A549 (cell line): ENCODE measurements around the gene TNIK. TPM values are rescaled to one million over a fixed set of nuclear protein-coding genes. Genes with fewer than 3 reads are reported as not detected.

Source experiments
- ATAC-seq, 2 experiments: fragments of 200-7000 bp in 1 of 2; fragments of >200 bp in 1 of 2; cut with Nextera tagmentation in 1 of 2; cut with Tn5 transposase in 1 of 2; 3 replicates each; pipeline versions ENCODE4 v1.8.0 to v1.9.1; 2018 to 2020; ENCODE audit warnings: mild to moderate bottlenecking in 1 of 2, moderate library complexity in 1 of 2
- CTCF ChIA-PET: fragments of 300-600 bp; sonication (Branson Sonifier 250); formaldehyde crosslinking; extraction: SDS; loops from one replicate; lab custom pipeline; 2021; ENCODE audit warnings: antibody characterized with exemption, inconsistent platforms; lab: Yijun Ruan, JAX
- POLR2A ChIA-PET: fragments of 350-600 bp; formaldehyde crosslinking; extraction: SDS; loops from one replicate; lab custom pipeline; 2021; ENCODE audit warnings: antibody characterized with exemption, inconsistent platforms; lab: Yijun Ruan, JAX
- DNase-seq, 2 experiments: peaks; one replicate each; pipeline versions ENCODE4 v3.0.0 to v3.0.0-alpha.2; 2011 to 2016; ENCODE audit warnings: low read depth in 1 of 2, low spot score in 1 of 2
- FAIRE-seq: peaks from 2 replicates; lab custom pipeline; 2011; peaks lifted over from hg19 to GRCh38; lab: Jason Lieb, UNC
- H3K27ac ChIP-seq, 2 experiments: fragments of >200 bp; sonication (Bioruptor Twin); formaldehyde crosslinking; 3 replicates each; pipeline ENCODE4 v1.5.1; 2016 to 2017
- H3K4me1 ChIP-seq: fragments of >200 bp; sonication (Bioruptor Twin); formaldehyde crosslinking; 3 replicates; pipeline ENCODE4 v1.6.1; 2016
- H3K4me2 ChIP-seq: fragments of >200 bp; sonication (Bioruptor Twin); formaldehyde crosslinking; 3 replicates; pipeline ENCODE4 v1.6.1; 2016
- H3K4me3 ChIP-seq: fragments of >200 bp; sonication (Bioruptor Twin); formaldehyde crosslinking; 3 replicates; pipeline ENCODE4 v1.5.1; 2016
- H3K9me3 ChIP-seq: fragments of >200 bp; sonication (Bioruptor Twin); formaldehyde crosslinking; 3 replicates; pipeline ENCODE4 v1.6.1; 2016
- CBX2 ChIP-seq: fragments of 200-600 bp; sonication (generic); IDR thresholded peaks from 2 replicates; pipeline ENCODE4 v1.6.1; 2016; ENCODE audit warnings: low read depth, mild to moderate bottlenecking, borderline replicate concordance
- ESRRA ChIP-seq: fragments of 150-350 bp; IDR thresholded peaks from 2 replicates; pipeline ENCODE4 v1.6.1; 2014; ENCODE audit warnings: mild to moderate bottlenecking, low read length, borderline replicate concordance
- FOSL2 ChIP-seq, 2 experiments: fragments of 450-650 bp in 1 of 2; fragments of >200 bp in 1 of 2; sonication (Bioruptor Twin) in 1 of 2; formaldehyde crosslinking; IDR thresholded peaks; 2 replicates each; pipeline versions ENCODE4 v1.5.0 to v1.6.1; 2016 to 2020; ENCODE audit warnings: mild to moderate bottlenecking in 1 of 2, moderate library complexity in 1 of 2
- POLR2AphosphoS2 ChIP-seq: conservative IDR thresholded peaks from 2 replicates; pipeline ENCODE4 v1.6.1; 2012; ENCODE audit warnings: low read length, improper control_type of control experiment, inconsistent platforms
- SREBF2 ChIP-seq: fragments of 450-650 bp; IDR thresholded peaks from 2 replicates; pipeline ENCODE4 v1.6.1; 2014; ENCODE audit warnings: mild to moderate bottlenecking, moderate library complexity
- ZC3H11A ChIP-seq: fragments of 450-650 bp; IDR thresholded peaks from 2 replicates; pipeline ENCODE4 v1.6.1; 2014; ENCODE audit warnings: antibody characterized with exemption, mild to moderate bottlenecking
- WGBS: methylation state at CpG from one replicate; pipeline ENCODE4 v1.1.6; 2017; ENCODE audit errors: missing lambda C conversion rate; 5-methylcytosine and 5-hydroxymethylcytosine counted together
- polyA plus RNA-seq, 4 experiments: library from polyadenylated mRNA; depleted of rRNA in 3 of 4; stranded (reverse); fragments of >200 nt; fragmentation: RNase III in 1 of 4; extraction: RNeasy Plus Mini Kit Qiagen cat#74134 plus additional on column Dnase treatment in 1 of 4; gene quantifications; 2 replicates in 3 of 4; 3 replicates in 1 of 4; pipeline ENCODE4 v1.2.3, GENCODE V29; 2011 to 2017
- TF ChIP-seq, protein P1 (sequence below): fragments of 200-600 bp; sonication (generic); IDR thresholded peaks from 2 replicates; pipeline ENCODE4 v1.6.1; 2016; ENCODE audit warnings: antibody characterized with exemption, mild to moderate bottlenecking, moderate library complexity
- TF ChIP-seq, protein P2 (sequence below): fragments of 150-350 bp; IDR thresholded peaks from 2 replicates; pipeline ENCODE4 v1.6.1; 2014; ENCODE audit warnings: low read depth, mild to moderate bottlenecking, low read length
- TF ChIP-seq, protein P3 (sequence below): fragments of >200 bp; sonication (Bioruptor Twin); formaldehyde crosslinking; IDR thresholded peaks from 3 replicates; pipeline ENCODE4 v1.5.1; 2016

Gene TNIK
- polyA plus RNA-seq, 2 of the 4 experiments (the other 2 are of a cell fraction), result 1.6 to 1.8 TPM

DNA sequence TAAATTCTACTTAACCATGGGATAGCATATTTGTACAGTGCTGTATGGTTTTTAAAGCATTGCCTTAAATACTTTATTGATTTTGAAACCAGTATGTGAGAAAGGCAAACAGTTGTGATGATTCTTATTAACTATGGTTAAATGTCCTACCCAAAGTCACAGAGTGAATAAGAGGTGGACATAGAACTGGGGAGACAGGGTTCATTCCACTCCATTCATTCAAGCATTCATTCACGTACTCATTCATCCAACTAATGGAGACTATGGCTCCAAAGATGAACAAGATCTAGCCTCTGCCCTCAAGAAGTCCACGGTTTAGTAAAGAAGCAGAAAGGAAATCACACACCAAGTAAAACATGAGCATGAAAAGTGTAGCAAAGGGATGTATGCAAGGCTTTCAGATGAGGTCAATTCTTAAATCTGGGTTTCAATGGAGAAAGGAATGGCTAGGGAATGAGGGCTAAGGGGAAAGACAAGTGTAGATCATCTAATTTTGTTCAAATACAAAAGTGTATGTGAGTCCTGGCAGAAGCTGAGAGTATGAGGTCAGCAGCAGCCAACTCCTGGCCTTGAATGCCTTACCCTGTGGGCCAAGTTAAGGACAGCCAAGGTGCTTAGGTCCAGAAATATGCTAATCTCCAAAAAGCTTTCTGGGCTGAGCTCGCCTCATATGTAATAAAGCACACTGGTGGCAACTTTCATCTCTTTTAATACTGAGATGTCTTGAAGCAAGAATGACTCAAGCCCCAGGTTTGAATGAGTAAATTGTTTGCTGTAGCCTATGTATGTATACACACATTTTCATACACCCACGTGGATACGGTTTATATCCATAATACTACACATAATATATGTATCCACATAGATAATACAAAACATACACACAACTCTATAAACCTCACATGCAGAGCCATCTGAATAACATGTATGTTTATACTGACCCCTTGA, 4.3 kb downstream of the TNIK start (continued):
- TF ChIP-seq, protein P1, sequence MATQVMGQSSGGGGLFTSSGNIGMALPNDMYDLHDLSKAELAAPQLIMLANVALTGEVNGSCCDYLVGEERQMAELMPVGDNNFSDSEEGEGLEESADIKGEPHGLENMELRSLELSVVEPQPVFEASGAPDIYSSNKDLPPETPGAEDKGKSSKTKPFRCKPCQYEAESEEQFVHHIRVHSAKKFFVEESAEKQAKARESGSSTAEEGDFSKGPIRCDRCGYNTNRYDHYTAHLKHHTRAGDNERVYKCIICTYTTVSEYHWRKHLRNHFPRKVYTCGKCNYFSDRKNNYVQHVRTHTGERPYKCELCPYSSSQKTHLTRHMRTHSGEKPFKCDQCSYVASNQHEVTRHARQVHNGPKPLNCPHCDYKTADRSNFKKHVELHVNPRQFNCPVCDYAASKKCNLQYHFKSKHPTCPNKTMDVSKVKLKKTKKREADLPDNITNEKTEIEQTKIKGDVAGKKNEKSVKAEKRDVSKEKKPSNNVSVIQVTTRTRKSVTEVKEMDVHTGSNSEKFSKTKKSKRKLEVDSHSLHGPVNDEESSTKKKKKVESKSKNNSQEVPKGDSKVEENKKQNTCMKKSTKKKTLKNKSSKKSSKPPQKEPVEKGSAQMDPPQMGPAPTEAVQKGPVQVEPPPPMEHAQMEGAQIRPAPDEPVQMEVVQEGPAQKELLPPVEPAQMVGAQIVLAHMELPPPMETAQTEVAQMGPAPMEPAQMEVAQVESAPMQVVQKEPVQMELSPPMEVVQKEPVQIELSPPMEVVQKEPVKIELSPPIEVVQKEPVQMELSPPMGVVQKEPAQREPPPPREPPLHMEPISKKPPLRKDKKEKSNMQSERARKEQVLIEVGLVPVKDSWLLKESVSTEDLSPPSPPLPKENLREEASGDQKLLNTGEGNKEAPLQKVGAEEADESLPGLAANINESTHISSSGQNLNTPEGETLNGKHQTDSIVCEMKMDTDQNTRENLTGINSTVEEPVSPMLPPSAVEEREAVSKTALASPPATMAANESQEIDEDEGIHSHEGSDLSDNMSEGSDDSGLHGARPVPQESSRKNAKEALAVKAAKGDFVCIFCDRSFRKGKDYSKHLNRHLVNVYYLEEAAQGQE, result no peak

DNA sequence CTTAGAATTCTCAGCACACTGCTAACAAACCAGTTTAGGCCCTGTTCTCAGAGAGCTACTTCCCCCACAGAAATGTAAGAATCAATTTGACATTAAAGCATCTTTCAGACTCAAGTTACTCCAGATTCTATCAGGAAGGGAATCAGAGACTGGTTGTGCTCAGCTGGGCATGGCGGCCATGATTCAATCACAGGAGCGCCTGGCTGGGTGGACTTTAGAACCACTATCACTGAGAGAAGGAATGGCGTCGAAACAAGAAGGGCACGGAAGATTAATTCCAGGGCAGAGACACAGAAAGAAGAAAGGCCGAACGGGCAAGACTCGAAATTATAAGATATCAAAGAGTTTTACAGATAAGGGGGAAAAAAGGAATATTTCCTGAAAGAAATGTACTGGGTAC, 6.2 kb downstream of the TNIK start:
- H3K9me3 ChIP-seq, result no peaks in the 10 kb centered on the region
- ChIA-PET POLR2A (no interaction called here), CTCF (interaction anchor here (1.2 kb wide), 1 partner anchor 9 kb away, joined by 3 read pairs; no protein-coding TSS in a partner anchor)
- no peak overlapping the region for H3K4me3 ChIP-seq
- DNase-seq (no peak), FAIRE-seq (no peak), ATAC-seq (no peak)
- H3K27ac ChIP-seq, result no peak overlapping the region
- TF ChIP-seq SREBF2, result no peak
- no peak overlapping the region for H3K4me2 ChIP-seq
- 85% methylated on average over 8 of the region's 8 CpGs for WGBS
- no peaks in the 10 kb centered on the region for H3K4me1 ChIP-seq

DNA sequence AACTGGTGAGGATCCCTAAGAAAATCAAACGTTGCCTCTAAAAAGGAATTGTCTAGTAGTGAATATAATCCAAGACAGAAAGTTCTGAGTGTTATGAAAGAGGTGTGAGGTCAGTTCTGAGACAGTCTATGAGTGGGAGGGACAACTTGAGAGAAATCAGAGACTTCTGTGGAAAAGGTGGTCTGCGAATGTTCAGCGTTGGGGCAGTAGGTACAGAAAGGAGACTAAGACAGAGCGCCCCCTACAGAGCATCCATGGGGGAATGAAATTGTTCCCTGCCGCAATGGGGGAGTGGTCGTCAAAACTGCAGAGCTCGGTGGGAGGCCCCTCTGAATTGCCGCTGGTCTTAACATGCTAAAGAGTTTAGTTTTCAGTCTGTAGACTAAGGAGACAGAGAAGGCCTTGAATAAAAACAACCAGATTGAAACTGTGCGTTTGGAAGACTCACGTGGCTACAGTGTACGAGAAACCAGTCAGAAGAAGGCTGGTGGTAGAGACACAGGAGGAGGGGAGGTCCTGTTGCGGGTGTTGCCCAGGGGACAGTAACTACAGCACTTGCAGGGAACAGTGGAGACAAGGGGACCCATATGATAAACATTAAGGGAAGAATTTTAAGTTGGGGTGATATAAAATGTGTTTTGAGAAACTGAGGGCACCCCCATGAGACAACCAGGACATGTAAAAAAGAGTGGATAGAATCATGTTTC, 6.9 kb downstream of the TNIK start:
- CTCF ChIA-PET, result interaction anchor here (1.2 kb wide), 1 partner anchor 8 kb away, joined by 3 read pairs; no protein-coding TSS in a partner anchor
- H3K9me3 ChIP-seq, result no peaks in the 10 kb centered on the region
- FAIRE-seq, result no peak
- 84% methylated on average over 12 of the region's 12 CpGs for WGBS
- TF ChIP-seq ZC3H11A (no peak), CBX2 (no peak), POLR2AphosphoS2 (no peak), FOSL2 (IDR thresholded peaks at IDR 0.05) (no peak), FOSL2 (CRISPR knock-in tag; IDR thresholded peaks at IDR 0.05) (no peak), ESRRA (no peak)
- TF ChIP-seq, protein P2, sequence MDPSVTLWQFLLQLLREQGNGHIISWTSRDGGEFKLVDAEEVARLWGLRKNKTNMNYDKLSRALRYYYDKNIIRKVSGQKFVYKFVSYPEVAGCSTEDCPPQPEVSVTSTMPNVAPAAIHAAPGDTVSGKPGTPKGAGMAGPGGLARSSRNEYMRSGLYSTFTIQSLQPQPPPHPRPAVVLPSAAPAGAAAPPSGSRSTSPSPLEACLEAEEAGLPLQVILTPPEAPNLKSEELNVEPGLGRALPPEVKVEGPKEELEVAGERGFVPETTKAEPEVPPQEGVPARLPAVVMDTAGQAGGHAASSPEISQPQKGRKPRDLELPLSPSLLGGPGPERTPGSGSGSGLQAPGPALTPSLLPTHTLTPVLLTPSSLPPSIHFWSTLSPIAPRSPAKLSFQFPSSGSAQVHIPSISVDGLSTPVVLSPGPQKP, result no peak
- TF ChIP-seq, protein P3, sequence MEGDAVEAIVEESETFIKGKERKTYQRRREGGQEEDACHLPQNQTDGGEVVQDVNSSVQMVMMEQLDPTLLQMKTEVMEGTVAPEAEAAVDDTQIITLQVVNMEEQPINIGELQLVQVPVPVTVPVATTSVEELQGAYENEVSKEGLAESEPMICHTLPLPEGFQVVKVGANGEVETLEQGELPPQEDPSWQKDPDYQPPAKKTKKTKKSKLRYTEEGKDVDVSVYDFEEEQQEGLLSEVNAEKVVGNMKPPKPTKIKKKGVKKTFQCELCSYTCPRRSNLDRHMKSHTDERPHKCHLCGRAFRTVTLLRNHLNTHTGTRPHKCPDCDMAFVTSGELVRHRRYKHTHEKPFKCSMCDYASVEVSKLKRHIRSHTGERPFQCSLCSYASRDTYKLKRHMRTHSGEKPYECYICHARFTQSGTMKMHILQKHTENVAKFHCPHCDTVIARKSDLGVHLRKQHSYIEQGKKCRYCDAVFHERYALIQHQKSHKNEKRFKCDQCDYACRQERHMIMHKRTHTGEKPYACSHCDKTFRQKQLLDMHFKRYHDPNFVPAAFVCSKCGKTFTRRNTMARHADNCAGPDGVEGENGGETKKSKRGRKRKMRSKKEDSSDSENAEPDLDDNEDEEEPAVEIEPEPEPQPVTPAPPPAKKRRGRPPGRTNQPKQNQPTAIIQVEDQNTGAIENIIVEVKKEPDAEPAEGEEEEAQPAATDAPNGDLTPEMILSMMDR, result 0 out of 3 replicates have a peak, but pooled peaks have one; percentile 15
- TF ChIP-seq, all 56 proteins: peak for 1
- H3K4me3 ChIP-seq, result no peak overlapping the region
- no peak for DNase-seq
- no peak for ATAC-seq
- no peaks in the 10 kb centered on the region for H3K4me1 ChIP-seq
- H3K27ac ChIP-seq, result no peak overlapping the region
- H3K4me2 ChIP-seq, result no peak overlapping the region
- POLR2A ChIA-PET, result no interaction called here
